Liver (tissue), 9 donors: ENCODE data around the gene DOCK1. TPM values are rescaled to one million over a fixed set of nuclear protein-coding genes. Genes with fewer than 3 reads are reported as not detected.

Experiments used
- DNase-seq: peaks from one replicate; pipeline ENCODE4 v3.0.0-alpha.2; 2017; ENCODE audit warnings: low spot score
- H3K27ac ChIP-seq, 2 donors: one replicate each; pipeline ENCODE4 v1.7.0; 2013; ENCODE audit warnings: inconsistent platforms in 2 of 2, low read length in 2 of 2, control low read depth in 1 of 2, low read depth in 1 of 2, mild to moderate bottlenecking in 1 of 2
- H3K27me3 ChIP-seq, 4 donors: one replicate each; pipeline versions ENCODE4 v1.6.1 to v1.7.0; 2013; ENCODE audit warnings: low read length in 3 of 4, inconsistent platforms in 1 of 4, mild to moderate bottlenecking in 1 of 4, moderate library complexity in 1 of 4; ENCODE audit not compliant: control insufficient read depth in 4 of 4, insufficient read depth in 4 of 4
- H3K36me3 ChIP-seq, 4 donors: one replicate each; pipeline versions ENCODE4 v1.6.1 to v1.7.0; 2013; ENCODE audit warnings: low read length in 3 of 4, mild to moderate bottlenecking in 3 of 4, low read depth in 1 of 4, moderate library complexity in 1 of 4; ENCODE audit not compliant: control insufficient read depth in 4 of 4, insufficient read depth in 3 of 4
- H3K4me1 ChIP-seq, 4 donors: one replicate each; pipeline versions ENCODE4 v1.6.1 to v1.7.0; 2013; ENCODE audit warnings: low read length in 3 of 4, mild to moderate bottlenecking in 3 of 4, moderate library complexity in 1 of 4; ENCODE audit not compliant: control insufficient read depth in 4 of 4, insufficient read depth in 4 of 4
- H3K4me3 ChIP-seq, 3 donors: one replicate each; pipeline versions ENCODE4 v1.6.1 to v1.7.0; 2013; ENCODE audit warnings: low read length in 3 of 3, control low read depth in 1 of 3, low read depth in 1 of 3, mild to moderate bottlenecking in 1 of 3
- H3K9ac ChIP-seq, 2 donors: one replicate each; pipeline ENCODE4 v1.7.0; 2013; ENCODE audit warnings: low read length in 2 of 2, mild to moderate bottlenecking in 2 of 2, moderate library complexity in 2 of 2, control low read depth in 1 of 2, low read depth in 1 of 2
- H3K9me3 ChIP-seq, 4 donors: one replicate each; pipeline versions ENCODE4 v1.6.1 to v1.7.0; 2013; ENCODE audit warnings: low read length in 3 of 4; ENCODE audit not compliant: control insufficient read depth in 4 of 4
- EGR1 ChIP-seq, 2 donors: IDR thresholded peaks; 2 replicates each; pipeline ENCODE4 v1.6.1; 2016 to 2018; ENCODE audit warnings: antibody characterized with exemption in 2 of 2, low read depth in 2 of 2
- FOXA1 ChIP-seq: IDR thresholded peaks from 2 replicates; pipeline ENCODE4 v1.6.1; 2016; ENCODE audit warnings: antibody characterized with exemption
- FOXA2 ChIP-seq: IDR thresholded peaks from 2 replicates; pipeline ENCODE4 v1.6.1; 2016; ENCODE audit warnings: antibody characterized with exemption
- GABPA ChIP-seq, 2 donors: IDR thresholded peaks in 1 of 2; conservative IDR thresholded peaks in 1 of 2; 2 replicates each; pipeline ENCODE4 v1.6.1; 2016; ENCODE audit warnings: antibody characterized with exemption in 2 of 2, mild to moderate bottlenecking in 1 of 2, moderate library complexity in 1 of 2
- HNF4A ChIP-seq, 2 donors: conservative IDR thresholded peaks; 2 replicates each; pipeline ENCODE4 v1.6.1; 2016; ENCODE audit warnings: antibody characterized with exemption in 2 of 2, mild to moderate bottlenecking in 2 of 2
- HNF4G ChIP-seq: IDR thresholded peaks from 2 replicates; pipeline ENCODE4 v1.6.1; 2016; ENCODE audit warnings: antibody characterized with exemption
- JUND ChIP-seq, 2 donors: IDR thresholded peaks; 2 replicates each; pipeline ENCODE4 v1.6.1; 2016; ENCODE audit warnings: antibody characterized with exemption in 2 of 2
- NR2F2 ChIP-seq: IDR thresholded peaks from 2 replicates; pipeline ENCODE4 v1.6.1; 2016; ENCODE audit warnings: antibody characterized with exemption
- RAD21 ChIP-seq, 2 donors: IDR thresholded peaks; 2 replicates each; pipeline ENCODE4 v1.6.1; 2016; ENCODE audit warnings: antibody characterized with exemption in 2 of 2, mild to moderate bottlenecking in 2 of 2
- RXRA ChIP-seq, 2 donors: IDR thresholded peaks; 2 replicates each; pipeline ENCODE4 v1.6.1; 2017 to 2018; ENCODE audit warnings: antibody characterized with exemption in 2 of 2, mild to moderate bottlenecking in 1 of 2
- SP1 ChIP-seq: IDR thresholded peaks from 2 replicates; pipeline ENCODE4 v1.6.1; 2018; ENCODE audit warnings: antibody characterized with exemption, mild to moderate bottlenecking
- TAF1 ChIP-seq: conservative IDR thresholded peaks from 2 replicates; pipeline ENCODE4 v1.6.1; 2016; ENCODE audit warnings: antibody characterized with exemption, mild to moderate bottlenecking
- YY1 ChIP-seq: IDR thresholded peaks from 2 replicates; pipeline ENCODE4 v1.6.1; 2016; ENCODE audit warnings: antibody characterized with exemption, mild to moderate bottlenecking
- WGBS: extraction: QIAGEN DNeasy Blood & Tissue Kit; methylation state at CpG from one replicate; pipeline ENCODE4 v1.1.7; 2013; 5-methylcytosine and 5-hydroxymethylcytosine counted together
- polyA plus RNA-seq, 2 donors: library from polyadenylated mRNA; stranded (reverse) in 1 of 2; unstranded in 1 of 2; fragments of 200-250 nt in 1 of 2; fragments of >200 nt in 1 of 2; fragmentation: Nextera tagmentation in 1 of 2; extraction: Ambion mirVana in 1 of 2; gene quantifications; one replicate each; pipeline versions ENCODE4 v1.2.1 to v1.2.3, GENCODE V29; 2013 to 2015
- total RNA-seq, 2 donors: library from RNA; depleted of rRNA; stranded (reverse); fragments of >200 nt; gene quantifications; one replicate each; pipeline ENCODE4 v1.2.3, GENCODE V29; 2014
- TF ChIP-seq, protein P1 (sequence below): IDR thresholded peaks from 2 replicates; pipeline ENCODE4 v1.6.1; 2016; ENCODE audit warnings: antibody characterized with exemption
- TF ChIP-seq, protein P2 (sequence below): fragments of 150-350 bp; IDR thresholded peaks from 2 replicates; pipeline ENCODE4 v1.5.1; 2017; ENCODE audit warnings: improper control_type of control experiment, low read depth, low read length; ENCODE audit not compliant: missing input control
- TF ChIP-seq, protein P3 (sequence below): IDR thresholded peaks from 2 replicates; pipeline ENCODE4 v1.6.1; 2016; ENCODE audit warnings: antibody characterized with exemption
- TF ChIP-seq, protein P4 (sequence below): IDR thresholded peaks from 2 replicates; pipeline ENCODE4 v1.6.1; 2016; ENCODE audit warnings: antibody characterized with exemption, mild to moderate bottlenecking
- TF ChIP-seq, protein P5 (sequence below): IDR thresholded peaks from 2 replicates; pipeline ENCODE4 v1.6.1; 2016; ENCODE audit warnings: antibody characterized with exemption
- donor health status: healthy.
- donor health status: healthy.
- donor health status: healthy.
- donor health status: healthy.
- donor health status: healthy.

Gene DOCK1
- total and polyA plus RNA-seq, 4 donors, result 3.8 to 28.8 (median 9.1) TPM

DNA sequence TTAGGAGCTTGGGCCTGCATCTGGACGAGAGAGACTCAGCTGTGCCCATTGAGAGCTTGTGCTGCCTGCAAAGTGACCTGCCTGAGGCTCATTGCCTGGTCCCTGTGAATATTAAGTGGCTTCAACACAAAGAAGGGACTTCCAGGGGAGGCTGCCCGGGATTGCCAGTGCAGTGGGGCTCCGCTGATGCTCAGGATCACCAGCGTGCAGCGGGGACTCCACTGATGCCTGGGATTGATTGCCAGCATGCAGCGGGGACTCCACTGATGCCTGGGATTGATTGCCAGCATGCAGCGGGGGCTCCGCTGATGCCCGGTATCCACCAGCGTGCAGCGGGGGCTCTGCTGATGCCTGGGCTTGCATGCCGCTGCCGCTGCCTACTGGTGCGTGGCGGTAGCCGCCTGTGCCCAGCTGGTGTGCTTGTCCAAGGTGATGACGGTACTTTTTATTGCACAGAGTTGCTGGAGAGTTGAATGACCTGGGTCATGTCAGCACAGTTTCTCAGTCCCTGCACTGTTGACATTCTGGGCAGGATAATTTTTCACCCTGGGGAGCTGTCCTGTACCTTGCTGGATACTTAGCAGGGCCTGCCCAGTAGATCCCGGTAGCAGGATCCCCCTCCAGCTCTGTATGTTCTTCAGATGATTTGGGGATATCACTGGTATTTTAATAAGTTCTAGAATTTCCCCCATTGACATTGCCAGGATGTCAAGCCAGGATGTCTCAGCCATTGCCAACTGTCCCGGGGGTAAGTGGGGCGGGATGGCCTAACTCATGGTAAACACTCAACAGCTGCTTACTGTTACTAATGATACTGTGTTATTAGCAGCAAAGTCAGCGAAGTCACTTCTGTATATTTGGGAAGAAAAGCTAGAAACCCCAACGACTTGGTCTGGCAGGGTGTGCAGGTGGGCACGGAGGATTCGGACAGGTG lies 13.0 kb downstream of the DOCK1 start:
- 68% methylated on average over 24 of the region's 24 CpGs for WGBS

More for the DNA sequence above, 13.0 kb downstream of the DOCK1 start:
- Histone ChIP-seq H3K27ac (peak overlapping the region; percentile 21 to 64), H3K9ac (no peak overlapping the region), H3K27me3 (no peaks in the 10 kb centered on the region), H3K4me3 (no peak overlapping the region), H3K9me3 (no peaks in the 10 kb centered on the region), H3K4me1 (peaks cover 6 to 28% (median 23%) of the 10 kb centered on the region in 4 donors), H3K36me3 (no peaks in the 10 kb centered on the region)
- TF ChIP-seq, protein P1, sequence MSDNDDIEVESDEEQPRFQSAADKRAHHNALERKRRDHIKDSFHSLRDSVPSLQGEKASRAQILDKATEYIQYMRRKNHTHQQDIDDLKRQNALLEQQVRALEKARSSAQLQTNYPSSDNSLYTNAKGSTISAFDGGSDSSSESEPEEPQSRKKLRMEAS, result no peak
- TF ChIP-seq HNF4G (no peak), GABPA (IDR thresholded peaks at IDR 0.05 in 1 of 2, conservative IDR thresholded peaks at IDR 0.05 in 1 of 2) (no peak), TAF1 (no peak), EGR1 (IDR thresholded peaks at IDR 0.05; ENCODE audit: low read depth in 2 of 2) (no peak), SP1 (peak; percentile 27), FOXA1 (no peak), HNF4A (conservative IDR thresholded peaks at IDR 0.05) (peak; percentile 17 to 67), NR2F2 (no peak), YY1 (peak; percentile 30), RAD21 (IDR thresholded peaks at IDR 0.05) (no peak), FOXA2 (peak; percentile 78), RXRA (IDR thresholded peaks at IDR 0.05) (peak; percentile 84 to 94), JUND (IDR thresholded peaks at IDR 0.05) (peak in 1 of 2 donors; percentile 48)
- TF ChIP-seq, protein P2, sequence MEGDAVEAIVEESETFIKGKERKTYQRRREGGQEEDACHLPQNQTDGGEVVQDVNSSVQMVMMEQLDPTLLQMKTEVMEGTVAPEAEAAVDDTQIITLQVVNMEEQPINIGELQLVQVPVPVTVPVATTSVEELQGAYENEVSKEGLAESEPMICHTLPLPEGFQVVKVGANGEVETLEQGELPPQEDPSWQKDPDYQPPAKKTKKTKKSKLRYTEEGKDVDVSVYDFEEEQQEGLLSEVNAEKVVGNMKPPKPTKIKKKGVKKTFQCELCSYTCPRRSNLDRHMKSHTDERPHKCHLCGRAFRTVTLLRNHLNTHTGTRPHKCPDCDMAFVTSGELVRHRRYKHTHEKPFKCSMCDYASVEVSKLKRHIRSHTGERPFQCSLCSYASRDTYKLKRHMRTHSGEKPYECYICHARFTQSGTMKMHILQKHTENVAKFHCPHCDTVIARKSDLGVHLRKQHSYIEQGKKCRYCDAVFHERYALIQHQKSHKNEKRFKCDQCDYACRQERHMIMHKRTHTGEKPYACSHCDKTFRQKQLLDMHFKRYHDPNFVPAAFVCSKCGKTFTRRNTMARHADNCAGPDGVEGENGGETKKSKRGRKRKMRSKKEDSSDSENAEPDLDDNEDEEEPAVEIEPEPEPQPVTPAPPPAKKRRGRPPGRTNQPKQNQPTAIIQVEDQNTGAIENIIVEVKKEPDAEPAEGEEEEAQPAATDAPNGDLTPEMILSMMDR, result no peak
- TF ChIP-seq, protein P3, sequence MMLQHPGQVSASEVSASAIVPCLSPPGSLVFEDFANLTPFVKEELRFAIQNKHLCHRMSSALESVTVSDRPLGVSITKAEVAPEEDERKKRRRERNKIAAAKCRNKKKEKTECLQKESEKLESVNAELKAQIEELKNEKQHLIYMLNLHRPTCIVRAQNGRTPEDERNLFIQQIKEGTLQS, result no peak
- TF ChIP-seq, protein P4, sequence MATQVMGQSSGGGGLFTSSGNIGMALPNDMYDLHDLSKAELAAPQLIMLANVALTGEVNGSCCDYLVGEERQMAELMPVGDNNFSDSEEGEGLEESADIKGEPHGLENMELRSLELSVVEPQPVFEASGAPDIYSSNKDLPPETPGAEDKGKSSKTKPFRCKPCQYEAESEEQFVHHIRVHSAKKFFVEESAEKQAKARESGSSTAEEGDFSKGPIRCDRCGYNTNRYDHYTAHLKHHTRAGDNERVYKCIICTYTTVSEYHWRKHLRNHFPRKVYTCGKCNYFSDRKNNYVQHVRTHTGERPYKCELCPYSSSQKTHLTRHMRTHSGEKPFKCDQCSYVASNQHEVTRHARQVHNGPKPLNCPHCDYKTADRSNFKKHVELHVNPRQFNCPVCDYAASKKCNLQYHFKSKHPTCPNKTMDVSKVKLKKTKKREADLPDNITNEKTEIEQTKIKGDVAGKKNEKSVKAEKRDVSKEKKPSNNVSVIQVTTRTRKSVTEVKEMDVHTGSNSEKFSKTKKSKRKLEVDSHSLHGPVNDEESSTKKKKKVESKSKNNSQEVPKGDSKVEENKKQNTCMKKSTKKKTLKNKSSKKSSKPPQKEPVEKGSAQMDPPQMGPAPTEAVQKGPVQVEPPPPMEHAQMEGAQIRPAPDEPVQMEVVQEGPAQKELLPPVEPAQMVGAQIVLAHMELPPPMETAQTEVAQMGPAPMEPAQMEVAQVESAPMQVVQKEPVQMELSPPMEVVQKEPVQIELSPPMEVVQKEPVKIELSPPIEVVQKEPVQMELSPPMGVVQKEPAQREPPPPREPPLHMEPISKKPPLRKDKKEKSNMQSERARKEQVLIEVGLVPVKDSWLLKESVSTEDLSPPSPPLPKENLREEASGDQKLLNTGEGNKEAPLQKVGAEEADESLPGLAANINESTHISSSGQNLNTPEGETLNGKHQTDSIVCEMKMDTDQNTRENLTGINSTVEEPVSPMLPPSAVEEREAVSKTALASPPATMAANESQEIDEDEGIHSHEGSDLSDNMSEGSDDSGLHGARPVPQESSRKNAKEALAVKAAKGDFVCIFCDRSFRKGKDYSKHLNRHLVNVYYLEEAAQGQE, result peak; percentile 51
- TF ChIP-seq, protein P5, sequence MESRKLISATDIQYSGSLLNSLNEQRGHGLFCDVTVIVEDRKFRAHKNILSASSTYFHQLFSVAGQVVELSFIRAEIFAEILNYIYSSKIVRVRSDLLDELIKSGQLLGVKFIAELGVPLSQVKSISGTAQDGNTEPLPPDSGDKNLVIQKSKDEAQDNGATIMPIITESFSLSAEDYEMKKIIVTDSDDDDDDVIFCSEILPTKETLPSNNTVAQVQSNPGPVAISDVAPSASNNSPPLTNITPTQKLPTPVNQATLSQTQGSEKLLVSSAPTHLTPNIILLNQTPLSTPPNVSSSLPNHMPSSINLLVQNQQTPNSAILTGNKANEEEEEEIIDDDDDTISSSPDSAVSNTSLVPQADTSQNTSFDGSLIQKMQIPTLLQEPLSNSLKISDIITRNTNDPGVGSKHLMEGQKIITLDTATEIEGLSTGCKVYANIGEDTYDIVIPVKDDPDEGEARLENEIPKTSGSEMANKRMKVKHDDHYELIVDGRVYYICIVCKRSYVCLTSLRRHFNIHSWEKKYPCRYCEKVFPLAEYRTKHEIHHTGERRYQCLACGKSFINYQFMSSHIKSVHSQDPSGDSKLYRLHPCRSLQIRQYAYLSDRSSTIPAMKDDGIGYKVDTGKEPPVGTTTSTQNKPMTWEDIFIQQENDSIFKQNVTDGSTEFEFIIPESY, result no peak
- DNase-seq, result no peak
